Natural killer cell (primary cell): ENCODE measurements around the gene ZNF91. TPM values are rescaled to one million over a fixed set of nuclear protein-coding genes. Genes with fewer than 3 reads are reported as not detected.
"Not testable (repeated sequence)": the region's sequence is repeated elsewhere in the genome, so short reads cannot be mapped to it uniquely, and the experiment has no call there.

Source experiments
- ATAC-seq, 3 donors: fragments of 150-1000 bp in 2 of 3; fragments of 200-7000 bp in 1 of 3; cut with Tn5 transposase; 1 replicate in 1 of 3; 2 replicates in 2 of 3; pipeline ENCODE4 v1.10.0; 2021; ENCODE audit warnings: mild to moderate bottlenecking in 2 of 3, moderate library complexity in 2 of 3
- DNase-seq, 2 donors: peaks; one replicate each; pipeline versions ENCODE4 v3.0.0 to v3.0.0-alpha.2; 2013 to 2021; ENCODE audit warnings: mixed read lengths in 1 of 2
- H3K27ac ChIP-seq: one replicate; pipeline ENCODE4 v1.5.1; 2013; ENCODE audit warnings: mild to moderate bottlenecking, low read length
- H3K27me3 ChIP-seq: one replicate; pipeline ENCODE4 v1.6.1; 2013; ENCODE audit warnings: low read length; ENCODE audit not compliant: control insufficient read depth, insufficient read depth
- H3K36me3 ChIP-seq: one replicate; pipeline ENCODE4 v1.6.1; 2013; ENCODE audit warnings: low read length; ENCODE audit not compliant: control insufficient read depth, insufficient read depth
- H3K4me1 ChIP-seq: one replicate; pipeline ENCODE4 v1.6.1; 2013; ENCODE audit warnings: low read length; ENCODE audit not compliant: control insufficient read depth, insufficient read depth
- H3K4me3 ChIP-seq: one replicate; pipeline ENCODE4 v1.5.1; 2013; ENCODE audit warnings: low read length
- H3K9me3 ChIP-seq: one replicate; pipeline ENCODE4 v1.6.1; 2013; ENCODE audit warnings: low read length; ENCODE audit not compliant: control insufficient read depth, insufficient read depth
- H3K27ac Mint-ChIP-seq, 2 donors: one replicate each; pipeline ENCODE4 v1.8.0; 2022; ENCODE audit warnings: mild to moderate bottlenecking in 2 of 2, mixed read lengths in 2 of 2, moderate library complexity in 1 of 2
- H3K27me3 Mint-ChIP-seq, 2 donors: one replicate each; pipeline ENCODE4 v1.8.0; 2022; ENCODE audit warnings: low read depth in 2 of 2, mixed read lengths in 2 of 2
- H3K36me3 Mint-ChIP-seq: one replicate; pipeline ENCODE4 v1.8.0; 2022; ENCODE audit warnings: mixed read lengths
- H3K4me1 Mint-ChIP-seq, 2 donors: one replicate each; pipeline ENCODE4 v1.8.0; 2022; ENCODE audit warnings: mixed read lengths in 2 of 2
- H3K4me3 Mint-ChIP-seq: one replicate; pipeline ENCODE4 v1.8.0; 2022; ENCODE audit warnings: mild to moderate bottlenecking, moderate library complexity, mixed read lengths
- H3K9me3 Mint-ChIP-seq, 2 donors: one replicate each; pipeline ENCODE4 v1.8.0; 2022; ENCODE audit warnings: mixed read lengths in 2 of 2
- CTCF ChIP-seq: fragments of 200-600 bp; IDR thresholded peaks from one replicate; pipeline ENCODE4 v1.8.0; 2022; ENCODE audit warnings: antibody characterized with exemption
- WGBS: methylation state at CpG from one replicate; pipeline ENCODE4 v1.1.7; 2013; ENCODE audit warnings: missing lambda C conversion rate; ENCODE audit not compliant: insufficient coverage; 5-methylcytosine and 5-hydroxymethylcytosine counted together
- intact Hi-C: fragments of 100-400 bp; cut with micrococcal nuclease; formaldehyde crosslinking; loops from one replicate; pipeline ENCODE4 v1.14.2; 2022
- total RNA-seq, 4 donors: library from RNA; stranded (reverse); fragments of 120-200 nt in 1 of 4; gene quantifications; one replicate each; pipeline versions ENCODE4 v1.2.3 to v1.2.4, GENCODE V29; 2013 to 2022

ZNF91 gene
- total RNA-seq, 3 donors from 2014 or later (not counting 1 experiment from before 2014, with no cell fraction given): 92.3 to 144 (median 96.7) TPM

GRCh38 chr19:23294141-23294540, 101.1 kb downstream of the ZNF91 start:
- H3K27me3 Mint-ChIP-seq: no peaks in the 10 kb centered on the region
- no peak overlapping the region for H3K4me3 Mint-ChIP-seq
- 90% methylated on average over 4 of the region's 4 CpGs for WGBS

GRCh38 chr19:23289966-23290365, 105.3 kb downstream of the ZNF91 start:
- H3K36me3 Mint-ChIP-seq, H3K27ac Mint-ChIP-seq, H3K9me3 ChIP-seq, H3K4me1 Mint-ChIP-seq, ATAC-seq, H3K4me3 Mint-ChIP-seq, H3K36me3 ChIP-seq, H3K9me3 Mint-ChIP-seq, intact Hi-C loops, DNase-seq, H3K4me1 ChIP-seq, H3K27me3 ChIP-seq, H3K27ac ChIP-seq, H3K4me3 ChIP-seq: not testable (repeated sequence)
- WGBS: 98% methylated on average over 26 of the region's 26 CpGs
- peaks cover 6 to 11% of the 10 kb centered on the region in 2 donors for H3K27me3 Mint-ChIP-seq

More at GRCh38 chr19:23294141-23294540, 101.1 kb downstream of the ZNF91 start:
- no peak for ATAC-seq
- Histone ChIP-seq H3K27ac (no peak overlapping the region), H3K4me3 (no peak overlapping the region), H3K4me1 (no peaks in the 10 kb centered on the region), H3K9me3 (no peaks in the 10 kb centered on the region), H3K27me3 (no peaks in the 10 kb centered on the region), H3K36me3 (no peaks in the 10 kb centered on the region)
- H3K4me1 Mint-ChIP-seq: no peaks in the 10 kb centered on the region
- intact Hi-C loops: no loop called here
- peaks cover under 1% of the 10 kb centered on the region for H3K36me3 Mint-ChIP-seq
- no peak for DNase-seq
- no peaks in the 10 kb centered on the region for H3K9me3 Mint-ChIP-seq
- H3K27ac Mint-ChIP-seq: no peak overlapping the region
- TF ChIP-seq CTCF: no peak

Other genes with a start within 250 kb of the ZNF91 start
- 1 to 10 TPM; 4.5 to 5.8 (median 4.9) TPM for gene ZNF724, start 145.1 kb downstream of the ZNF91 start, total RNA-seq